Loucy (cell line): ENCODE results near the gene UBP1.
"Not testable (repeated sequence)": the region's sequence is repeated elsewhere in the genome, so short reads cannot be mapped to it uniquely, and the experiment has no call there.

ENCODE experiments used
- H2AFZ ChIP-seq: fragments of 200-600 bp; sonication (generic); 2 replicates; pipeline ENCODE4 v1.6.0; 2016; ENCODE audit warnings: antibody characterized with exemption, mild to moderate bottlenecking, low read length, moderate library complexity
- H3F3A ChIP-seq: fragments of 200-600 bp; 2 replicates; pipeline ENCODE4 v1.6.0; 2016; ENCODE audit warnings: antibody characterized with exemption, low read depth, mild to moderate bottlenecking
- H3K27me3 ChIP-seq: fragments of 200-600 bp; sonication (generic); 2 replicates; pipeline ENCODE4 v1.6.1; 2014; ENCODE audit warnings: low read length, mild to moderate bottlenecking; ENCODE audit not compliant: insufficient read depth, poor library complexity, severe bottlenecking
- H3K36me3 ChIP-seq: fragments of 200-600 bp; sonication (generic); 2 replicates; pipeline ENCODE4 v1.6.1; 2016; ENCODE audit warnings: low read length; ENCODE audit not compliant: insufficient read depth
- H3K4me1 ChIP-seq: fragments of 200-600 bp; sonication (generic); 2 replicates; pipeline ENCODE4 v1.5.1; 2014; ENCODE audit warnings: low read length, mild to moderate bottlenecking; ENCODE audit not compliant: insufficient read depth, poor library complexity, severe bottlenecking
- H3K4me2 ChIP-seq: fragments of 200-600 bp; sonication (generic); 2 replicates; pipeline ENCODE4 v1.6.0; 2014; ENCODE audit warnings: antibody characterized with exemption, low read length, low read depth, mild to moderate bottlenecking; ENCODE audit not compliant: poor library complexity, severe bottlenecking
- H3K4me3 ChIP-seq: fragments of 200-600 bp; sonication (generic); 2 replicates; pipeline ENCODE4 v1.5.1; 2014; ENCODE audit warnings: low read length, mild to moderate bottlenecking, mixed read lengths; ENCODE audit not compliant: poor library complexity, severe bottlenecking
- H3K79me2 ChIP-seq: fragments of 200-600 bp; sonication (generic); 2 replicates; pipeline ENCODE4 v1.6.1; 2014; ENCODE audit warnings: low read length; ENCODE audit not compliant: insufficient read depth
- H3K9ac ChIP-seq: fragments of 200-600 bp; sonication (generic); 2 replicates; pipeline ENCODE4 v1.6.0; 2014; ENCODE audit warnings: mild to moderate bottlenecking, low read depth, low read length, moderate library complexity; ENCODE audit not compliant: poor library complexity, severe bottlenecking
- H3K9me2 ChIP-seq: fragments of 200-600 bp; sonication (generic); replicated peaks from 2 replicates; pipeline ENCODE4 v1.6.1; 2016; ENCODE audit warnings: low read depth, low read length, mixed read lengths
- H3K9me3 ChIP-seq: fragments of 200-600 bp; sonication (generic); 2 replicates; pipeline ENCODE4 v1.6.1; 2014; ENCODE audit warnings: mild to moderate bottlenecking, antibody characterized with exemption, low read length, low read depth; ENCODE audit not compliant: insufficient read depth
- H4K20me1 ChIP-seq: fragments of 200-600 bp; sonication (generic); 2 replicates; pipeline ENCODE4 v1.6.0; 2014; ENCODE audit warnings: antibody characterized with exemption, low read length, mild to moderate bottlenecking; ENCODE audit not compliant: insufficient read depth, poor library complexity, severe bottlenecking
- CTCF ChIP-seq: fragments of 200-600 bp; sonication (generic); conservative IDR thresholded peaks from 2 replicates; pipeline ENCODE4 v1.5.1; 2014; ENCODE audit warnings: mild to moderate bottlenecking, antibody characterized with exemption, low read length
- EZH2phosphoT487 ChIP-seq: fragments of 200-600 bp; IDR thresholded peaks from 2 replicates; pipeline ENCODE4 v1.6.1; 2018; ENCODE audit warnings: antibody characterized with exemption, mild to moderate bottlenecking, moderate library complexity, borderline replicate concordance

Gene UBP1

GRCh38 chr3:33467786-33468185, 27.6 kb upstream of the UBP1 start:
- Histone ChIP-seq H3K9ac (no peak overlapping the region), H2AFZ (no peak overlapping the region), H3K4me2 (no peak overlapping the region), H3F3A (no peaks in the 10 kb centered on the region), H3K4me3 (no peak overlapping the region), H3K9me3 (no peaks in the 10 kb centered on the region), H3K36me3 (no peaks in the 10 kb centered on the region), H3K9me2 (no peaks in the 10 kb centered on the region), H4K20me1 (no peaks in the 10 kb centered on the region), H3K79me2 (no peaks in the 10 kb centered on the region), H3K27me3 (no peaks in the 10 kb centered on the region), H3K4me1 (no peaks in the 10 kb centered on the region)
- TF ChIP-seq EZH2phosphoT487 (no peak), CTCF (no peak)

- Histone ChIP-seq H3K4me2 (no peak overlapping the region), H3K9me2 (no peaks in the 10 kb centered on the region), H3K9me3 (no peaks in the 10 kb centered on the region), H3K27me3 (no peaks in the 10 kb centered on the region), H3K4me1 (no peaks in the 10 kb centered on the region), H3K79me2 (no peaks in the 10 kb centered on the region), H3F3A (no peaks in the 10 kb centered on the region), H4K20me1 (no peaks in the 10 kb centered on the region), H3K4me3 (no peak overlapping the region), H3K9ac (no peak overlapping the region), H3K36me3 (no peaks in the 10 kb centered on the region), H2AFZ (no peak overlapping the region)
- TF ChIP-seq EZH2phosphoT487 (no peak), CTCF (no peak)
Measured at GRCh38 chr3:33461097-33461496, 20.9 kb upstream of the UBP1 start.

- not testable (repeated sequence) for H3K4me3 ChIP-seq, H3K9me3 ChIP-seq, H3K9ac ChIP-seq, H3K27me3 ChIP-seq, H2AFZ ChIP-seq, H4K20me1 ChIP-seq, H3K4me1 ChIP-seq, H3K9me2 ChIP-seq, H3K36me3 ChIP-seq, H3K79me2 ChIP-seq, H3F3A ChIP-seq, H3K4me2 ChIP-seq
Measured at GRCh38 chr3:33459577-33459976, 19.4 kb upstream of the UBP1 start.

GRCh38 chr3:33458446-33458845, 18.2 kb upstream of the UBP1 start:
- Histone ChIP-seq H3K4me3 (no peak overlapping the region), H3K4me1 (no peaks in the 10 kb centered on the region), H3F3A (no peaks in the 10 kb centered on the region)

More at GRCh38 chr3:33458446-33458845, 18.2 kb upstream of the UBP1 start:
- TF ChIP-seq EZH2phosphoT487 (no peak), CTCF (no peak)
- Histone ChIP-seq H2AFZ (no peak overlapping the region), H3K9me3 (no peaks in the 10 kb centered on the region), H3K27me3 (no peaks in the 10 kb centered on the region), H3K9ac (no peak overlapping the region), H3K9me2 (no peaks in the 10 kb centered on the region), H4K20me1 (no peaks in the 10 kb centered on the region), H3K4me2 (no peak overlapping the region), H3K79me2 (no peaks in the 10 kb centered on the region), H3K36me3 (no peaks in the 10 kb centered on the region)
